ENCODE results near the gene ATP2B3. TPM values are rescaled to one million over a fixed set of nuclear protein-coding genes. Genes with fewer than 3 reads are reported as not detected.

The ATP2B3 gene
- total RNA-seq, 1 donor from 2014 or later, result 0.60 TPM

DNA sequence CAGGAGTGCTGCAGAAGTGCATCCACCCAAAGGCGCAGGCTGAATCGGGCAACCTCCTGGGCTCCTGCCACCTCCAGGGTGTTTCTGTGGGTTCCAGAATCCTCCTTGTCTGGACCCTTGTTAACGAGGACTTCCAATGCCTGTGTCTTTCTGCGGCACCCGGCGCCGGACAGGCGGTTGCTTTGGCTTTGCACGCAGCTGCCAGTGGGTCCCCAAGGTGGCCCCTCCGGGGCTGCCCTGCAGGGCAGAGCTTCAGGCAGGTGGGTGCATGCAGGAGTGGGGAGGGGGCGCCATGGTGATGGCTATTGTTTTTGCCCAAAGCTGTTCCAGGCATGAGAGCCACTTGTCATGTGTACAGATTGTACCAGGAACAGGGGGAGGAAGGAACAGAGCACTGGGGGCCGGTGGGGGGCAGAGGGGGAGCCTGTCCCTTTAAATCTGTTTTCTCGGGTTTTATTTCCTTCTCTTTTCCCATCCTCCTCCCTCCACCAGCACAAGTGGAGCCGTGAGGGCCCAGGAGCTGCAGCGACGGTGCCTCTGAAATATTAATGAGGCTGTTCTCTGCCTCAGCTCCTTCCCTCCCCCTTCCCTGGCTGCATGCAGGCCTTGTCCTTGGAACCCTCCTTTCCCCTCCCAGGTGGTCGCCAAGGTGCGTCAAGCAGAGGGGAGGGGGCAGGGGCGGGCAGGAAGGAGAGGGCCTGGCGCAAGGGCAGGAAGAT lies 13.1 kb downstream of the ATP2B3 start:
- no peaks in the 10 kb centered on the region for H3K36me3 Mint-ChIP-seq (ENCODE audit: insufficient read depth)
- TF ChIP-seq, protein P1, sequence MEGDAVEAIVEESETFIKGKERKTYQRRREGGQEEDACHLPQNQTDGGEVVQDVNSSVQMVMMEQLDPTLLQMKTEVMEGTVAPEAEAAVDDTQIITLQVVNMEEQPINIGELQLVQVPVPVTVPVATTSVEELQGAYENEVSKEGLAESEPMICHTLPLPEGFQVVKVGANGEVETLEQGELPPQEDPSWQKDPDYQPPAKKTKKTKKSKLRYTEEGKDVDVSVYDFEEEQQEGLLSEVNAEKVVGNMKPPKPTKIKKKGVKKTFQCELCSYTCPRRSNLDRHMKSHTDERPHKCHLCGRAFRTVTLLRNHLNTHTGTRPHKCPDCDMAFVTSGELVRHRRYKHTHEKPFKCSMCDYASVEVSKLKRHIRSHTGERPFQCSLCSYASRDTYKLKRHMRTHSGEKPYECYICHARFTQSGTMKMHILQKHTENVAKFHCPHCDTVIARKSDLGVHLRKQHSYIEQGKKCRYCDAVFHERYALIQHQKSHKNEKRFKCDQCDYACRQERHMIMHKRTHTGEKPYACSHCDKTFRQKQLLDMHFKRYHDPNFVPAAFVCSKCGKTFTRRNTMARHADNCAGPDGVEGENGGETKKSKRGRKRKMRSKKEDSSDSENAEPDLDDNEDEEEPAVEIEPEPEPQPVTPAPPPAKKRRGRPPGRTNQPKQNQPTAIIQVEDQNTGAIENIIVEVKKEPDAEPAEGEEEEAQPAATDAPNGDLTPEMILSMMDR (IDR thresholded peaks at IDR 0.05; ENCODE audit: unreplicated experiment), result no peak
- DNase-seq (ENCODE audit: low spot score, unreplicated experiment), result no peak

DNA sequence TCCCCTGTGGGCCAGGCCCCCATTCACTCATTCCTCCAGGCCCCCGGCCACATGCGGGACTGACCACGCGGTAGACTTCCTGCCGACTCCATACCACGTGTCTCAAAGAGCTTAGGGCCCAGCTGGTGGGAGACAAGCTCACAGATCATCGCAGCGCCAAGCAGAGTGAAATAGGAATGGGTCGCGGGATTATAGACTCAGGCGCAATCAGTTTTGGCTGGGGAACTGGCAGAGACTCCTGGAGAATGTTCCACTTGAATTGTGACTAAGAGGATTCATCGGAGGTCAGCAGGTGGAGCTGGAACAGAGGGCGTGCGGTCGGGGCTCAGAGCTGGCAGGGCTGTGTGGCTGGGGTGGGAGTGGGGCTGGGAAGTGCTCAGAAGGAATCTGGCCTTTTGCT lies 15.6 kb downstream of the ATP2B3 start:
- H3K27ac Mint-ChIP-seq, result no peak overlapping the region
- no peak for DNase-seq (ENCODE audit: low spot score, unreplicated experiment)
- no peaks in the 10 kb centered on the region for H3K4me1 Mint-ChIP-seq (ENCODE audit: low read depth)
- no peak overlapping the region for H3K4me3 Mint-ChIP-seq (ENCODE audit: low read depth)
- H3K9me3 Mint-ChIP-seq (ENCODE audit: low read depth), result no peaks in the 10 kb centered on the region
- H3K36me3 Mint-ChIP-seq (ENCODE audit: insufficient read depth), result no peaks in the 10 kb centered on the region
- TF ChIP-seq, protein P1 (IDR thresholded peaks at IDR 0.05; ENCODE audit: unreplicated experiment), result no peak
- peaks cover 3% of the 10 kb centered on the region for H3K27me3 Mint-ChIP-seq

More for the DNA sequence above, 13.1 kb downstream of the ATP2B3 start:
- Mint-ChIP-seq H3K27me3 (peaks cover 3% of the 10 kb centered on the region), H3K9me3 (ENCODE audit: low read depth) (no peaks in the 10 kb centered on the region), H3K27ac (no peak overlapping the region), H3K4me3 (ENCODE audit: low read depth) (no peak overlapping the region), H3K4me1 (ENCODE audit: low read depth) (no peaks in the 10 kb centered on the region)

DNA sequence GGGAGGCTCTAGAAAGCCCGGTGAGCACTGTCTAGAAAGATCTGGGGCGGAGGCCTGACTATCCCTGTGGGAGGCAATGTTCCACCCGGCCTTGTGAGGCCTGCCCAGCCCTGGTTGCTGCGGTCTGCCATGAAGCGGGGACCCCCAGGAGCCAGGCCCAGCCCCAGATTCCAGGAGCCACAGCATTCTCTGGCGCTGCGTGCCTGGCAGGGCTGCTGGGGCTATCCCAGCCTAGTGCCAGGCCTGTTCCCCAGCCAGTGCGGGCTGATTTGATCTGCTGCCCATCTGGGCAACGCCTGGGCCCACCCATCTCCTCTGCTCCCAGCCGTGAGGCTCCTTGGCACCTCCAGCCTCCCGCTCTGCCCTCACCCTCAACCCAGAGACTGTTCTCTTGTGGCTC lies 19.6 kb downstream of the ATP2B3 start:
- Mint-ChIP-seq H3K9me3 (ENCODE audit: low read depth) (no peaks in the 10 kb centered on the region), H3K4me1 (ENCODE audit: low read depth) (no peaks in the 10 kb centered on the region), H3K27me3 (peaks cover 3% of the 10 kb centered on the region), H3K36me3 (ENCODE audit: insufficient read depth) (no peaks in the 10 kb centered on the region), H3K27ac (no peak overlapping the region), H3K4me3 (ENCODE audit: low read depth) (no peak overlapping the region)
- TF ChIP-seq, protein P1 (IDR thresholded peaks at IDR 0.05; ENCODE audit: unreplicated experiment), result no peak
- DNase-seq (ENCODE audit: low spot score, unreplicated experiment), result no peak

DNA sequence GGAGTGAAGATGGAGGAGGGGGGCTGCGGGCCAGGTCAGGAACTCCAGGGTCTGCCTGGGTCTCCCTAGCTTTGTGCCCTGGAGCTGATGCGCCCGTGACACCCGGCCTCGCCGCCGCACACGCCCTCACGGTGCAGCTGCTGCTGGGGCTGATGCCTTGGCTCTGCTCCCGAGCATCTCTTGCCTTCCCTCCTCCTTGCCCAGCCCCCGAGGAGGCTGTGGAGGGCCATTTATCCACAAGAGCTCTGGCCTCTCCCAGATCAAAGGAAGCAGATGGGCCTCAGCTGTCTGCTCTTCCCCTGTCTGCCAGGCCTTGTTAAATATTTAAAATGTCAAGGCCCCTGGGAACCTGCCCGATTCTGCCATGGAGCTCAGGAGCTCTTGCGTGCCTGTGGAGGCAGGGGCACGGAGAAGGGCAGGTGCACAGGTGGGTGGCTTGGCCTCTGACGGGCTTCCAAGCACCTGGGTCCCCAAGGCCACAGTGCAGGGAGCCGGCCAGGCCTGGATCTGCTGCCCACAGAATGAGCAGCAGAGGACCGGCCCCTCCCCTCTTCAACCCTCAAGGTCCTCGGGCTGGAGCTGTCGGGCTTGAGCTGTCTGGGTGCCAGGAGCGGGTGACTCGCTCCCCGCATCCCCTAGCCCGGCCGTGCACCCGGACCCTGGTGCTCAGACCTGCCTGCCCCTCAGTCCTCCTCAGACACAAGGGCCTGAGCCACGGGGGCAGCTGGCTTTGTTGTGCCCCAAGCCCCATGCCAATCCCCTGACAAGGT lies 20.3 kb downstream of the ATP2B3 start:
- H3K4me3 Mint-ChIP-seq (ENCODE audit: low read depth), result no peak overlapping the region
- H3K27ac Mint-ChIP-seq, result no peak overlapping the region
- DNase-seq (ENCODE audit: low spot score, unreplicated experiment), result no peak
- H3K4me1 Mint-ChIP-seq (ENCODE audit: low read depth), result no peaks in the 10 kb centered on the region
- H3K27me3 Mint-ChIP-seq, result peaks cover 3% of the 10 kb centered on the region
- TF ChIP-seq, protein P1 (IDR thresholded peaks at IDR 0.05; ENCODE audit: unreplicated experiment), result no peak
- no peaks in the 10 kb centered on the region for H3K9me3 Mint-ChIP-seq (ENCODE audit: low read depth)
- H3K36me3 Mint-ChIP-seq (ENCODE audit: insufficient read depth), result no peaks in the 10 kb centered on the region

DNA sequence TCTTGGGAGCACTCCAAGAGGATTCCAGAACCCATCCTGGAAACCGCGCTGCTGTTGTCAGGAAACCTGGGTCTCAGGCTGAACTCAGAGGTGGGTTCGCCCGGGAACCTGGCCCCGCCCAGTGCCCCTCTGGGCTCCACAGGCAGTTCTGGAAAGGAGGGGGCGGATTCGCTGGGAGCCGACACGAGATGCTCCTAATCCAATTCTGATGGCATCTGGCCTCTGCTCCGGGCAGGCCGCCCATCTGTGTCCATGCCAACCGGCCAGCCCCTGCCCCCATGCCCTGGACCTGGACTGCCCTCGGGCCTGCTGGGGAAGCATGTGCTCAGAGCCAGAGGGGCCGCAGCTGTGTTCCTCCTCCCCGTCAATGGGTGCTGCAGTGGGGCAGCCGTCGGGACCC lies 21.0 kb downstream of the ATP2B3 start:
- Mint-ChIP-seq H3K4me1 (ENCODE audit: low read depth) (no peaks in the 10 kb centered on the region), H3K27me3 (peaks cover 3% of the 10 kb centered on the region), H3K4me3 (ENCODE audit: low read depth) (no peak overlapping the region), H3K27ac (no peak overlapping the region), H3K36me3 (ENCODE audit: insufficient read depth) (no peaks in the 10 kb centered on the region), H3K9me3 (ENCODE audit: low read depth) (no peaks in the 10 kb centered on the region)
- no peak for DNase-seq (ENCODE audit: low spot score, unreplicated experiment)
- TF ChIP-seq, protein P1 (IDR thresholded peaks at IDR 0.05; ENCODE audit: unreplicated experiment), result no peak
